GM21423 (cell line): ENCODE data around the gene TNPO3.

Experiments
- ATAC-seq: cut with Tn5 transposase; IDR thresholded peaks from one replicate; pipeline ENCODE4 v1.9.1; 2021; ENCODE audit warnings: mild to moderate bottlenecking, moderate library complexity; ENCODE audit not compliant: unreplicated experiment

The TNPO3 gene

GRCh38 chr7:128911423-128912031, 143.4 kb downstream of the TNPO3 start:
- ATAC-seq: no peak

GRCh38 chr7:128910569-128910945, 144.4 kb downstream of the TNPO3 start, which contains the start of gene KCP:
TSS of gene KCP (minus strand) at chr7:128910709. CDS start at chr7:128910676, 33 bp downstream.
- no peak for ATAC-seq

- ATAC-seq: no peak
Measured at GRCh38 chr7:128909625-128910568, 145.0 kb downstream of the TNPO3 start.

GRCh38 chr7:128908750-128909624, 145.9 kb downstream of the TNPO3 start:
- ATAC-seq: no peak

DNA sequence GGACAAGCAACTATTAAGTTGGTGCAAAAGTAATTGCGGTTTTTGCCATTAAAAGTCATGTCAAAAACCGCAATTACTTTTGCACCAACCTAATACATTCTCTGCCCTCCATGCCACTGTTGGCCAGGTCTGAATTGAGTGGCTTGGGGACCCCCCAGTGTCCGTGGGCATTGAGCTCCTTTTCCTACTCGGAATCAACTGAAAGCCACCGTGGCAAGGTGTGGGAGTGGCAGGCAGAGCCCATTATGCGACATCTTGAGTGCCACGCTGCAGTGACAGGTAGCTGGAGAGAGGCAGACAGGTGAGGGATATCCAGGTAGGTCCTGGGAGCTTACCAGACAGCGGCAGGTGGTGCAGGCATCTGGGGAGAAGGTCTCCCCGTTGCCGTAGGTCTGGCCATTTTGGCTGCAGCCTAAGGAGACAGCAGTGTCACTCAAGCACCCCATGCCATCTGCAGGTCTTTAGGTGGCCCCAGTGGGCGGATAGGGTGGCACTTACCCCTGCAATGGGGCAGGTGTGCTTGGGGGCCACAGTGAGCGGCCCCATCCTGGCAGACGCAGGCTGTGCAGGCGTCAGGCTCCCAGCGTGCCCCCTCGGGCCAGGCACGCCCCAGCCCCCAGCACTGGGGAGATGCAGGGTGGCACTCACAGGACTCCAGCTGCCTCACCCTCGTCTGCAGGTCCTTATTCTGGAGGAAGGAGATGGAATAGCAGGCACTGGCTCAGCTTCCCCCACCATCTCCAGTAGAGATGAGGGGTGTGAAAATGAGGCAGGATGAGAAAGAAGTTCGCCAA, 147.9 kb downstream of the TNPO3 start:
- no peak for ATAC-seq

GRCh38 chr7:128906001-128906765, 148.7 kb downstream of the TNPO3 start:
- ATAC-seq: no peak

DNA sequence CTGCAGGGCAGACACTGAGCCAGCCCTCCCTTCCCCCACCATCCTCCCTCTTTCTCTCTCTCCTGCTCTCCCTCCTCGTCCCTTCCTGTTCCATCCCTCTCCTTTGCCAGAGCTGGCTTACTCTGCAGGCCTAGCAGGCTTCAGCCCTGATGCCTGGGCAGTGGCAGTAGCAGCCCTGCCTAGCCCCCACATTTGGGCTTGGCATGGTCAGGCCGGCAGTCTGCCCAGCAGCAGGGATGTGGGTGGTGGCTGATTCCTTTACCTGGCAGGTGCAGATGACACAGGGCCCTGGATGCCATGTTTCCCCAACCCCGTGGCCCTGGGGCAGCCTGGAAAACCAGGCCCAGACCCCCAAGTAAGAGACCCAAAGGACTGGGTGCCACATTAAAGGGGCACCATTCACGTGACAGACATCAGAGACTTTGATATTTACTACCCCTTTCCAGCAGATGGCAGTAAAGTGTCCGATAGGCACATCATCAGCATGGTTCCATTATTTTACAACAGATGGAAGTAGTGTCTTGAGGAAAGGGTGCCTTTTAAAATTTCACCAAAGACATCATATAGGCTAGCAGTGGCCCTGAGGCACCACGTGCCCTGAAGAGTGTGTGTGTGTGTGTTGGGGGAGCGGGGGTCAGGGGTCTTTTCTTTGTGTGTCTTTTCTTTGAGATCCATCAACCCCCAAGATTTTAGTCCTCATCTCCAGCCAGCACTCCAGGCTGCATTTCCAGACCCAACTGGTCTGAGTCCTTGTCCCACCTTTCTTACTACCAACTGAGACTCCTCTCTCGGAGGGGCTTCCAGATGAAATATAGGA, 150.3 kb downstream of the TNPO3 start:
- no peak for ATAC-seq
